M059J (cell line): ENCODE data around the gene PITPNC1. TPM values are rescaled to one million over a fixed set of nuclear protein-coding genes. Genes with fewer than 3 reads are reported as not detected.
A peak's percentile ranks its signal among the peaks of the same experiment; 100 is the strongest.
"Not testable (repeated sequence)": the region's sequence is repeated elsewhere in the genome, so short reads cannot be mapped to it uniquely, and the experiment has no call there.

Experiments used
- DNase-seq: peaks from one replicate; pipeline ENCODE4 v3.0.0-alpha.2; 2012; ENCODE audit warnings: low read depth
- total RNA-seq: library from RNA; depleted of rRNA; stranded (reverse); fragments of >200 nt; shearing (Covaris generic); gene quantifications from 2 replicates; pipeline ENCODE4 v1.2.3, GENCODE V29; 2014

PITPNC1 gene
- total RNA-seq, 1 experiment from 2014 or later, result 4.0 TPM

DNA sequence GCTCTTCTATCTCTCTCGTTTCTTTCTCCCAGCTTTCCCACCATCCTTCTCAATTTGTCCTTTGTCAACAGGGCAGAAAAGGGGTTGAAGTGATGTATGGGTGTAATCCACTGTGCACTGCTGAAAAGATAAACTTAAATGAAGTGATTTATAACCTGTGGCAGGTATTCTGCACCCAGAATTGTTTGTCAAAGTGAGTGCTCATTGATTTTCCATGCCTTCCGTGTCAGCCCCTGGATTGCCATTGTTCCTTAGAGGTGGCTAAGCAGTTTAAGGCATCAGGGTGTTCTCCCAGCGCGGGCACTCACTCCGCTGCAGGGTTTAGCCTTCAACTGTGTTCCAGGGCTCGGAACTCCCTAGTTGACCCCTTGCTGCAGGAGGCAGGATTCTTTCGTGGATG lies 82.9 kb downstream of the PITPNC1 start:
- DNase-seq, result no peak

DNA sequence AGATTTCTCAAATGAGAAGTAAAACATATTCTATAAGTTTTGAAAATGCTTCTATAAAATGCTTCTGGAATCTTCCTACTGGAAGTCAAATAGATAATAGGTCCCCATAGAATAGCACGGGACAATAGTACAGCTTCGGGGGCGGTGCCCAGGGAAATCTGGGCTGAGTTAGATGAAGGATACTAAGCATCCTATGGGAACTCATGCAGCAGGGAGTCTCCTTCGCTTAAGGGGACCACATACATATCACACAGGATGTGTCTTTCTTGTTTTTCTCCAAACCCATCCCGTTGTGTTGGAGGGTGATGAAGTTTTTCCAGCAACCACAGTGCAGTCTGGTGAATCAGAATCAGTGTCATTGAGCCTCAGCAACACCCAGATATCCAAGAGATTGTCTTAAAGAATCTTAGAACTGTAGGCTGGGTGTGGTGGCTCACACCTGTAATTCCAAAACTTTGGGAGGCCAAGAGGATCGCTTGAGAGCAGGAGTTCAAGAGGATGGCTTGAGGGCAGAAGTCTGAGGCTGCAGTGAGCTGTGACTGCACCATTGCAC lies 84.2 kb downstream of the PITPNC1 start:
- no peak for DNase-seq

DNA sequence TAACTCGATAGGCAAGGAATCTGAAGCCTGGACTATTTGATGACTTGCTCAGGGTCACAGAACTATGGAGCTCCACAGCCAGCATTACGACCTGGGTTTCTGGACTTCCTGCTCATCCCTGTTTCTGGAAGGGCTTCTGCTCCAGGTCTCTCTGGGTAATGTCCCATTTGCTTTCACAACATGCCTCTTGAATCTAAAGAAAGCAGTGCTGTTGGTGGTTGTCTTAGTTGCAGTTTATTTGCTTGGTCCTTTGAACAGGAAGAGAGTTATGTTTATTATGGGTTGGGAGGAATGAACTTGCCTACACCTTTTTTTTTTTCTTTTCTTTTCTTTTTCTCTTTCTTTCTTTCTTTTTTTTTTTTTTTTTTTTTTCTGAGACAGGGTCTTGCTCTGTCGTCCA lies 84.8 kb downstream of the PITPNC1 start:
- no peak for DNase-seq

DNA sequence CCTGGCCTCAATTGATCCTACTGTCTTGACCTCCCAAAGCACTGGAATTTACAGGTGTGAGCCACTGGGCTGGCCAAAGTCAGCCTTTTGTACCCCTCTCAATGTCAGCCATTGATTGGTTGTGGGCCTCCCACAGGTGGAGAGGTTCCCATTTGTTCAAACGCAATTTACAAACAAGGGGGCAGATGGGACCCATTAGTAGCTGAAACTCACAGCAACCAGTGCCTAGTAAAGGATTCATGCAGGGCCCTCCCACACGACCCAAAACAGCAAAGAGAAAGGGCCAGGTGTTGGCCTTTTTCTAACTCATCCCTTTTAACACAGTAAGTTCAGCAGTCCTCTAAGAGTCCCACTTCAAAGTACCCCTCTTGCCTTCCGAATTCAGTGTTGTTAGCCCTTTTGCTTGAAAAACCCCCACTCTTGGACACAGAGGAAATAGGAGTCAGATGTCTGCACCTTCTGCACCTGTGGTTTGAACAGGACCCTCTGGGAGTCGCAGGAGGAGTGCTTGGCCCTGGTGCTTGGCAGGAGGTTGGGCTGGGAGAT lies 89.2 kb downstream of the PITPNC1 start:
- no peak for DNase-seq

DNA sequence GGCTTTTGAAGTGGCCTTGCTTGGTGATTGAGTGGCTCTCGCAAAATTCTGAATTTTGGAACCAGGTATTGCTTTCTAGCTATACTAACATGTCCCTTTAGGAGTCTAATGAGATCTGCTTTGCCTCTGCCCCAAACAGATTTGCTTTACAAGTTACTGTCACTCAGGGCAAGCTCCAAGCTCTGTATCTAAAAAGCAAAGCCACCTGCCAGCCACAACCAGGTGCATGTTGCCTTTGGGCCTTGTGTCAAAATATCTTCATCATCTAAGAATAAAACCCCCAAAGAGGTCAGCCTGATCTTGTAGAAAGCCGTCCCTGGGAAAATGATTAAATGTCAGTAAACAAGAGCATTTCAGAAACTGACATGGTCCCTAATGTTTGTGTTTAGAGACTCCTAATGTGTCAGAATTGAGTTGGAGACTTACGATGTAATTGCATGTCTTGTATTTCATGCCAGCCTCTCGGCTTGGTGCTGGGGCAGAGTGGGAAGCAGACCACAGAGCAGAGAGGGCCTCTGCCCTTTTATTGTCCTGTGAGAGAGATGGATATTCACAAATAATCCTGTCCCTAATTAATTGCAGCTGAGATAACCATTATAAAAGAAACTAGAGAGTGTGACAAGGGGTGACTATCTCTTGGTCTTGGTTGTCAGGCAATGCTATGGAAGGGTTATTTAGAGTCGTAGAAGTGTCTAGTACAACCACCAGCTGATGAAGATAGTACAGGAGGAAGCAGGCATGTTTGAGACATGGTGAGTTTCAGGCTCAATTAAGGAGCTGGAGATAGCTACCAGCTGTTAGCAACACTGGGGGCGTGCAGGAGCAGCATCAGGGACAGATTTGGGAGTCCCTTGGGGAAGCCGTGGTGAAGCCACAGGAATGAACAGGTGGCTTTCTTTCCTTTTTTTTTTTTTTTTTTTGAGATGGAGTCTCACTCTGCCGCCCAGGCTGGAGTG lies 90.7 kb downstream of the PITPNC1 start:
- DNase-seq, result no peak

DNA sequence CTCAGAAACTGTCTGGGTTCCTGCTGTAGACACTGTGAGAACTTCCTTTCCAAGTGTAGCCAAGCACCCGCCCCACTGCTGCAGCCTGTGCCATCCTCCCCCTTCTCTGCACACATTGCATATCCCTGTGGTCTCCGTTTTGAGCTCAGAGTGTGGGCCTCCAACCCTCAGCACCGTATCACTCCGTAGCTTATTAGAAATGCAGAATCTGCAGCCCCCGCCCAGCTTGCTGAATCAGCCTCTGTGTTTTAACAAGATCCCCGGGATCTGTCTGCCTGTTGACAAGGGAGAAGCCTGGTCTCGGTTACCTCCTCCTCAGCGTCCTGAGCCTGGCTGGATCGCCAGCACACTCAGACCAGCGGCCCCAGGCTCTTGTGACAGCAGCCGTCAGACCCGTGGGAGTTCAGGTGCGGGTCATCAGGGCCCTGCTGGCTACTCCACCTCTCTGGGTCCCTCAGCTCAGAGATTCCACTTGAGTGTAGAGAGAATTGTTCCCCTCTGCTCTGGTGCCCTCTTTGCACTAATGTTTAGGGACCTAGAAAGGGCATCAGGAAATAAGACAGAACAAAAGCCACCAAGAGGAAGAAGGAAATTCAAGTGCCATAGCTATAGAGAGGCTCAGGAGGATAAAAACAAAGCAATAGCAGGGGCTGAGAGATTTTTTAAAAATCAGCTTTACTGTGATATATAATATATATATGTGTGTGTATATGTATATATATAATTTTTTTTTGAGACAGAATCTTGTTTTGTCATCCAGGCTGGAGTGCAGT lies 92.3 kb downstream of the PITPNC1 start:
- peak; percentile 11 for DNase-seq

GRCh38 chr17:67470163-67470562 lies 93.1 kb downstream of the PITPNC1 start:
- no peak for DNase-seq

- DNase-seq, result no peak
Observed at GRCh38 chr17:67471118-67471517, 94.0 kb downstream of the PITPNC1 start.

DNA sequence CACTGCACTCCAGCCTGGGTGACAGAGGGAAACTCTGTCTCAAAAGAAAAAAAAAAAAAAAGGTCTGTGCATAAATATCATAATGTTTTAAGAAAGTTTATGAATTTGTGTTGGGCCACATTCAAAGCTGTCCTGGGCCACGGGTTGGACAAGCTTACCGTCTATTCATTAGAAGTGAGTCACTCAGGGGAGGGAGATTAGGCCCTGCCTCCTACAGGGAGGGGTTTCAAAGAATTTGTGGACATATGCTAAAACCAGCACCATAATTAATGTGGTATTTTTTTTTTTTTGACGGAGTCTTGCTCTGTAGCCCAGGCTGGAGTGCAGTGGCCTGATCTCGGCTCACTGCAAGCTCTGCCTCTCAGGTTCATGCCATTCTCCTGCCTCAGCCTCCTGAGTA lies 95.5 kb downstream of the PITPNC1 start:
- DNase-seq, result peak; percentile 29

DNA sequence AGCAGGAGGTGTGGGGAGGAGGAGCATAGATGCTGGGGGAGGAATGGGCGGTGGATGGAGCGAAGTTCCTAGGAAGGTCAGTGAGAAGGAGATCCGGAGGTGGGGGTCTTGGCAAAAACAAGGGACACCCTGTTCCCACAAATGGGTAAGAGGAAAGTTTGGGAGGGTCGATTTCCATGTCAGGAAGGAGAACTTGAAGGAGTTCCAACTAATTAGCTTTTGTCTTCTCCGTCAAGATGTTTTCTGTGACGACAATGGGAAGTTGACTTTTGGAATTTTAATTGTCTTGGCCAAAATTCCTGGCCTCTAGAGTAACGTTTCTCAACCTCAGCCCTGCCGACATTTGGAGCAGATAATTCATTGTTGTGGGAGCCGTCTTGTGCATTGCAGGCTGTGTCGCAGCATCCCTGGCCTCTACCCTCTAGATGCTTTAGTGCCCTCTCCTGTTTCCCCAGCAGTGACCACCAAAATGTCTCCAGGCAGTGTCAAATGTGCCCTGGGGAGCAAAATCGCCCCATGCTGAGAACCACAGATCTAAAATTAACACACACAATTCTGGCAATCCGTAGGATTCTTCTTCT lies 97.1 kb downstream of the PITPNC1 start:
- peak; percentile 82 for DNase-seq

DNA sequence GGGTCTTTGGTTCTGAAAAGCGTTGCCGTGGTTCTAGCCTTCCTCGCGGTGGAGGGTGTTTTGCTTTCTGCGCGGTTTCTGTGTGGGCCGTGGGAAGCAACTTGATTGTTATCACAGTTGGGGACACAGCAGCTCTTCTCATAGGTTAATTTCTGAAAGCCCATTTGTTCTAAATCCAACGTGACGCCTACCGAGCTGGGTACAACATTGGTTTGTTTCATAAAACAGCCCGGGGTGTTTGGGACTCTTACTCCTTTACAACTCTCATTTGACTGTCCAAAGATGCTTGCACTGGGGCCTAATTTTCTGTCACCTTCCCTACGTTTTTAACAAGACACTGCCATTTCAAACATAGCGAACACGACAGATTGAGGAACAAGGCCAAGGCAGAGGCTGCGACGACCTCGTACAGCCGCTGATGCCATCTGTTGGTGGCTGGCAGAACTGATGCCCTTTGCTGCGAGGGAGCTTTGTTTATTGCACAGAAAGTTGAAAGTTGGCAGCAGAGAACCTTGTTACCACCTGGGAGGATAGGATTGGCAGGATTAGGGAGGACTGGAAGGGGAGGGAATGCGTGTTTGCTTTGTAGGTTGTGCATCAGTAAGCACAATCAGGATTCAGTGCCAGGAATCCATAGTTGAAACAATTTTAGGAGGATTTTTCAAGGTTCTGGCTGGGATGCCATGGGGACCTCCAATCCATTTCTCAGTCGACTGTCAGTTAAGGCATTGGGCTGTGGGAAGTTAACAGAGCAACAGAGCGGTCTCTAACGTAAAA lies 98.3 kb downstream of the PITPNC1 start:
- peak; percentile 72 for DNase-seq

DNA sequence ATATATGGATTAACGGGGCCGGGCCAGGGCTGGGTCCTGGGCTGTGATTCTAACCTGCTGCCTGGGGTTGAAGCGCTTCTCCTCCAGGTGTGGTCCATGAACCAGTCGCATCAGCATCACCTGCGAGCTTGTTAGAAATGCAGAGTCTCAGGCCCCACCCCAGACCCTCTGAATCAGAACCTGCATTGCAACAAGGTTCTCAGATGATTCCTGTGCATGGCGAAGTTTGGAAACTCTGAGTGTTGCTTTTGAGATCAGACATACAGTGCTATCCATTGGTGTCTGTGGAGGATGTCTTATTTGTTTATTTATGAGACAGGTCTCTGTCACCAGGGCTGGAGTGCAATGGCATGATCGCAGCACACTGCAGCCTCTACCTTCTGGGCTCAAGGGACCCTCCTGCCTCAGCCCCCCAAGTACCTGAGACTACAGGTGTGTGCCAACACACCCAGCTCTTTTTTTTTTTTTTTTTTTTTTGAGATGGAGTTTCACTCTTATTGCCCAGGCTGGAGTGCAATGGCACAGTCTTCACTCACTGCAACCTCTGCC lies 99.8 kb downstream of the PITPNC1 start:
- DNase-seq, result no peak

GRCh38 chr17:67477687-67478086 lies 100.6 kb downstream of the PITPNC1 start:
- DNase-seq, result peak; percentile 73

GRCh38 chr17:67478401-67479041 lies 101.4 kb downstream of the PITPNC1 start:
- no peak for DNase-seq

- DNase-seq, result no peak
Observed at GRCh38 chr17:67479148-67479547, 102.1 kb downstream of the PITPNC1 start.

DNA sequence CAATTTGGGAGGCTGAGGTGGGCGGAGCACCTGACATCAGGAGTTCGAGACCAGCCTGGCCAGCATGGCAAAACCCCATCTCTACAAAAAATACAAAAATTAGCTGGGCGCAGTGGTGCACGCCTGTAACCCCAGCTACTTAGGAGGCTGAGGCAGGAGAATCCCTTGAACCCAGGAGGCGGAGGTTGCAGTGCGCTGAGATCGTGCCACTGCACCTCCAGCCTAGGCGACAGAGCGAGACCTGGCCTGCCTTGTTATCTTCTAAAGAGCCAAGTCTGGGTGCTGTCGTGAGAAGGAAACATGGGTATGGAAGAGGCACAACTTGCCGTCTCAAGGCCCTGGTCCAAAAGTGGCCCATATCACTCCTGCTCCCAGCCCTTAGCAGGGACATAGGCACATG lies 103.9 kb downstream of the PITPNC1 start:
- DNase-seq, result not testable (repeated sequence)

- DNase-seq, result peak; percentile 32
Observed at GRCh38 chr17:67481808-67482207, 104.7 kb downstream of the PITPNC1 start.

DNA sequence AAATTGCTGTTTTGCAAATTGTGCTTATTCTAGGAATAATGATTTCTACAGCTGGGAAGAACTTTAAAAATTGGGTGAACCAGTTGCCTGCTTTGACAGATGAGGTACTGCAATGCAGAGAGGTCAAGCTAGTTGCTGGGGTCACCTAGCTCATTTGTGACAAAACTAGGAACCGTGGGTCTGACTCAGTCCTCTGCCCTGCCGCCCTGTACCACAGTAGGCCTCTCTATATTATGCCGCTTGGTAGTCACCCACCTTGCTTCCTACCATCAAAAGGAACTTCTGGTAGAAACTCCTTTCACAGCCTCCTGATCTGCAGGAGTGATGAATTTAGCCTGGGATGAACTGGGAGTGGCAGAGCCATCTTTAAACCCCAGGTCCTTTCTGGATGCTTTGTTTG lies 105.7 kb downstream of the PITPNC1 start:
- no peak for DNase-seq

DNA sequence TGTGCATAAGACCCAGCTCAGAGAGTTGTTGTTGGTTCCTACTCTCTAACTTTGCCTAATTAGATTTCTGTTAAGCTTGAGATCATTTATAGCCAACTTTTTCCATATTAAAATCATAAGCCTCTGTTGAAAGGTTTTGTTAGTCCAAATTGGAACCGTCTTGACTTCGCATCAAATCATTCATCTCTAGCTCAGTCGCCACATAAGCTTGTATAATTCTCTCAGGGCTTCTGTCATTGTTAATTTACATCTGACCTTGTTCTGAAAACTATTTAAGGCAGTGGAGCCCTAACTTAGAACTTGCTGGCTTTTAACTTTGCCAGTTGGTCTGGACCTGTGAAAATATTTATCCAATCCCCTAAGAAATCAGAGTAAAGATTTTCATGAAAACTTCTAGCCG lies 107.2 kb downstream of the PITPNC1 start:
- DNase-seq, result no peak

DNA sequence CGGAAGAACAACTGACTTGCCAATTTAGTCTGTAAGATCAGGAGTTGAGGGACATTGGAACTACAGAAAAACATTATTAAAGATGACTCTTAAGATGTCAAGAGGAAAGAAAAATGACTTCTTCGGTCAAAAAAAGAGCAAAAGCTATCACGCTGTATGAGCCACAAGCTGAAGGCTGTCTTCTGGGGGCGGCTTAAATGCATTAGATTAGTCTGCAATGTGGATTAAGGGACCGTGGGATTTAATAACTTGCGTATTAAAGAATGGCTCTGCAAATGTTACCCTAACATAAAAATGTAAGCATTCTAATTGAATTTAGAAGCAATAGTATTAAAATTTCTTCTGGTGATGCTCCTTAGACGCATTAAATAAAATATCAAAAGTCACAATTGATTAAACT lies 108.6 kb downstream of the PITPNC1 start:
- no peak for DNase-seq
